ENCODE measurements around the gene COG5.

DNA sequence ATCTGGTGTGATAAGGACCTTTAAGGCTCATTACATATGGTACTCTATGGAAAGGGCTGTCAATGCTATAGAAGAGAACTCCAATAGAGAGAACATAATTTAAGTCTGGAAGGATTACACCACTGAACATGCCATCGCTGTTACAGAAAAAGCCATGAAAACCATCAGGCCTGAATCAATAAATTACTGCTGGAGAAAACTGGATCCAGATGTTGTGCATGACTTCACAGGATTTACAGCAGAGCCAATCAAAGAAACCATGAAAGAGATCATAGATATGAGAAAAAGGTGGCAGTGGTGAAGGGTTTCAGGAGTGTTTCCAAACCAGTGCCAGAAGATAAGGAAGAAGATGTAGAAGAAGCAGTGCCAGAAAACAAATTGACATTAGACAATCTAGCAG lies 112.8 kb downstream of the COG5 start:
- TF ChIP-seq PRDM10 (tag by site-specific recombination; IDR thresholded peaks at IDR 0.05) (no peak), ZNF561 (tag by site-specific recombination; IDR thresholded peaks at IDR 0.05; ENCODE audit: borderline replicate concordance) (no peak), ZNF239 (tag by site-specific recombination; IDR thresholded peaks at IDR 0.05) (no peak), ZBTB7A (tag by site-specific recombination; IDR thresholded peaks at IDR 0.05; ENCODE audit: low read depth) (no peak), ZNF155 (tag by site-specific recombination; IDR thresholded peaks at IDR 0.05) (no peak), ZNF624 (tag by site-specific recombination; IDR thresholded peaks at IDR 0.05) (no peak), ZNF121 (tag by site-specific recombination; IDR thresholded peaks at IDR 0.05) (no peak), KLF16 (tag by site-specific recombination; IDR thresholded peaks at IDR 0.05) (no peak), ZNF24 (tag by site-specific recombination; IDR thresholded peaks at IDR 0.05) (no peak), ZNF785 (tag by site-specific recombination; IDR thresholded peaks at IDR 0.05) (no peak), ZNF549 (tag by site-specific recombination; IDR thresholded peaks at IDR 0.05) (no peak), ZFP37 (tag by site-specific recombination; IDR thresholded peaks at IDR 0.05) (no peak)
- TF ChIP-seq, protein P1, sequence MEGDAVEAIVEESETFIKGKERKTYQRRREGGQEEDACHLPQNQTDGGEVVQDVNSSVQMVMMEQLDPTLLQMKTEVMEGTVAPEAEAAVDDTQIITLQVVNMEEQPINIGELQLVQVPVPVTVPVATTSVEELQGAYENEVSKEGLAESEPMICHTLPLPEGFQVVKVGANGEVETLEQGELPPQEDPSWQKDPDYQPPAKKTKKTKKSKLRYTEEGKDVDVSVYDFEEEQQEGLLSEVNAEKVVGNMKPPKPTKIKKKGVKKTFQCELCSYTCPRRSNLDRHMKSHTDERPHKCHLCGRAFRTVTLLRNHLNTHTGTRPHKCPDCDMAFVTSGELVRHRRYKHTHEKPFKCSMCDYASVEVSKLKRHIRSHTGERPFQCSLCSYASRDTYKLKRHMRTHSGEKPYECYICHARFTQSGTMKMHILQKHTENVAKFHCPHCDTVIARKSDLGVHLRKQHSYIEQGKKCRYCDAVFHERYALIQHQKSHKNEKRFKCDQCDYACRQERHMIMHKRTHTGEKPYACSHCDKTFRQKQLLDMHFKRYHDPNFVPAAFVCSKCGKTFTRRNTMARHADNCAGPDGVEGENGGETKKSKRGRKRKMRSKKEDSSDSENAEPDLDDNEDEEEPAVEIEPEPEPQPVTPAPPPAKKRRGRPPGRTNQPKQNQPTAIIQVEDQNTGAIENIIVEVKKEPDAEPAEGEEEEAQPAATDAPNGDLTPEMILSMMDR (tag by site-specific recombination; IDR thresholded peaks at IDR 0.05), result no peak

Measured in HEK293 (cell line).